Lower lobe of right lung (tissue), 2 donors: ENCODE data around the gene TXNDC15. TPM values are rescaled to one million over a fixed set of nuclear protein-coding genes. Genes with fewer than 3 reads are reported as not detected.
"Not testable (repeated sequence)": the region's sequence is repeated elsewhere in the genome, so short reads cannot be mapped to it uniquely, and the experiment has no call there.

Experiments used
- ATAC-seq, 2 donors: fragments of 200-7000 bp; cut with Tn5 transposase; one replicate each; pipeline ENCODE4 v1.9.1; 2020 to 2022; ENCODE audit warnings: mild to moderate bottlenecking in 2 of 2, moderate library complexity in 2 of 2
- DNase-seq: peaks from one replicate; pipeline ENCODE4 v3.0.0-alpha.2; 2020
- H3K27ac ChIP-seq: fragments of 200-600 bp; one replicate; pipeline ENCODE4 v1.8.0; 2022
- H3K27me3 ChIP-seq: fragments of 200-600 bp; one replicate; pipeline ENCODE4 v1.8.0; 2022; ENCODE audit warnings: low read depth
- H3K36me3 ChIP-seq: fragments of 200-600 bp; one replicate; pipeline ENCODE4 v1.8.0; 2022; ENCODE audit warnings: mild to moderate bottlenecking
- H3K4me1 ChIP-seq: fragments of 200-600 bp; one replicate; pipeline ENCODE4 v1.8.0; 2022
- H3K4me3 ChIP-seq: fragments of 200-600 bp; one replicate; pipeline ENCODE4 v1.8.0; 2022; ENCODE audit warnings: mild to moderate bottlenecking
- H3K9me3 ChIP-seq: fragments of 200-600 bp; one replicate; pipeline ENCODE4 v1.8.0; 2022
- CTCF ChIP-seq: fragments of 200-600 bp; IDR thresholded peaks from one replicate; pipeline ENCODE4 v1.8.0; 2022; ENCODE audit warnings: antibody characterized with exemption, mild to moderate bottlenecking
- intact Hi-C: fragments of 100-400 bp; cut with DNase I; formaldehyde crosslinking; loops from one replicate; pipeline ENCODE4 v1.11.0; 2022
- total RNA-seq: library from RNA; stranded (reverse); fragmentation: NEBNext Ultra II Directional; extraction: Animal tissue kit (Norgen Biotek cat#: 25700); gene quantifications from one replicate; pipeline ENCODE4 v1.2.1, GENCODE V29; 2021
- donor health status: DM: no; HTN: yes; CAD: no; lungs with severe emphysema.

TXNDC15 gene
- total RNA-seq, 1 donor from 2014 or later = 56.8 TPM

DNA sequence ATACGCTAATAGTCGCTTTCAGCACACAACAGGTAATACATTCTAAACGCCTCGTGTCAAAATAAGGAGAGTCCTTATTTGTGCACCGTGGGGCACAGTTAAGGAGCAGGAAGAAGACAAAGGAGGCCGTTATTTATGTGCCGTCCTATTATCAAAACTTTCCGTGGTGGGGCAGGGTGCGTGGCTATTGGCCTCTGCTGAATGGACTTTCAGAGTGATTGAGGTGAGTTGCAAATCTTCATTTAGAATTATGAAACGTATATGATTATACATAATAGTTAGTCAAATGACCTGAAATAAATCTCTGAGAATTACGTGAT lies 27.6 kb upstream of the TXNDC15 start:
- H3K27me3 ChIP-seq = no peaks in the 10 kb centered on the region
- H3K4me1 ChIP-seq = peaks cover 56% of the 10 kb centered on the region
- peak overlapping the region; percentile 81 for H3K4me3 ChIP-seq
- TF ChIP-seq CTCF = no peak
- DNase-seq (no peak), ATAC-seq (peak; percentile 2 to 9)
- peak overlapping the region; percentile 97 for H3K27ac ChIP-seq
- intact Hi-C loops = no loop called here
- H3K36me3 ChIP-seq = peaks cover 26% of the 10 kb centered on the region
- H3K9me3 ChIP-seq = no peaks in the 10 kb centered on the region

GRCh38 chr5:134849434-134849933 lies 24.7 kb upstream of the TXNDC15 start:
- ATAC-seq, intact Hi-C loops, DNase-seq, H3K9me3 ChIP-seq, H3K27me3 ChIP-seq, H3K4me3 ChIP-seq, H3K27ac ChIP-seq: not testable (repeated sequence)
- Histone ChIP-seq H3K4me1 (peaks cover 58% of the 10 kb centered on the region), H3K36me3 (peaks cover 43% of the 10 kb centered on the region)

DNA sequence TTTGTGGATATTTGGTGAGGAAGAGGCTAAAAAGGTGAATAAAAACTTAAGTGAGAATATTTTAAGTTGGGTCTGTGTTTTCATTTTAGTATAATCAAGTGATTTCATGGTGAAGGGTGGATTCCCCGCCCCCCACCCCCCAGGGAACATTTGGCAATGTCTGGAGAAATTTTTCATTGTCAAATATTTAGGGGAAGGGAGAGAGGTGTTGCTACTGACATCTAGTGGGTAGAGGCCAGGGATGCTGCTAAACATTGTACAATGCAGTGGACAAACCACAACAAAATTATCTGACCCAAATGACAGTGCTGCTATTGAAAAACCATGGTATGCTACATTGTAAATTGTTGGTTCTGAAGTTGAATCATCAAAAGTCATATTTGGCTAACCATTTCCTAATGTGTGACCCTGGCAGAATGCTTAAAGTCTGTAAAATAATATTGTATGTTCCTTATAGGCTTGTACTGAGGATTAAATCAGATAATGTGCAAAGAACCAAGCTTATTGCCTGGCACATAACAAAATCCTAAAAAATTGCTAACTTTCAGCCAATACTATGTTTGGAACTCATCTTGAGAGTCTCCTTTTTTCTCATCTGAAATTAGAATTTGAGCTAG lies 22.8 kb upstream of the TXNDC15 start:
- ATAC-seq (peak in 1 of 2 donors; percentile 49), DNase-seq (no peak)
- intact Hi-C loops = no loop called here
- Histone ChIP-seq H3K27ac (no peak overlapping the region), H3K9me3 (no peaks in the 10 kb centered on the region), H3K4me1 (peaks cover 49% of the 10 kb centered on the region), H3K36me3 (peaks cover 63% of the 10 kb centered on the region), H3K4me3 (no peak overlapping the region), H3K27me3 (no peaks in the 10 kb centered on the region)
- TF ChIP-seq CTCF = peak; percentile 25

- peaks cover 88% of the 10 kb centered on the region for H3K36me3 ChIP-seq
- H3K27me3 ChIP-seq, intact Hi-C loops, H3K4me3 ChIP-seq, H3K9me3 ChIP-seq, DNase-seq, ATAC-seq, H3K27ac ChIP-seq, H3K4me1 ChIP-seq: not testable (repeated sequence)
Observed at GRCh38 chr5:134856465-134856864, 17.7 kb upstream of the TXNDC15 start.

DNA sequence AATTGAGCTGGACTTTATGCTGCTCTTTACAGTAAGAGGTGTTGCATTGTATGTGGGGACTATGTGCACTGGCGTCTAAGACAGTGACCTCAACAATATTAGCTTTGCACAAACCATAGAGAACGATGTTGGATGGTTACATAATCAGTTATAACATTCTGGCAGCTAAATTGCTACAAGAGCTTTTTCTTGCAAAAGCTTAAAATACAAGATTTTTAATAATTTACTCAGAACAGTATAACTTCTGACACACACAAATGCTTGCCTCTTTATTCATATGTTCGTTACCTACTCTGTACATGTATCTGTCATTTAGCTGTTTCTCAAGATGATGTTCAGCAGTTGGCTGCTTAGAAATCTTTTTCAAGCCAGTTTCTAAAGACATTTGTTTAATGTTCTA lies 16.8 kb upstream of the TXNDC15 start:
- H3K9me3 ChIP-seq = no peaks in the 10 kb centered on the region
- H3K27me3 ChIP-seq = no peaks in the 10 kb centered on the region
- H3K36me3 ChIP-seq = peaks cover 84% of the 10 kb centered on the region
- H3K27ac ChIP-seq = no peak overlapping the region
- TF ChIP-seq CTCF = no peak
- intact Hi-C loops = no loop called here
- ATAC-seq = no peak
- no peaks in the 10 kb centered on the region for H3K4me1 ChIP-seq
- no peak for DNase-seq
- H3K4me3 ChIP-seq = no peak overlapping the region

- DNase-seq = no peak
- H3K27ac ChIP-seq = no peak overlapping the region
- no peaks in the 10 kb centered on the region for H3K9me3 ChIP-seq
- H3K36me3 ChIP-seq = peaks cover 19% of the 10 kb centered on the region
- no peaks in the 10 kb centered on the region for H3K4me1 ChIP-seq
- no peak for ATAC-seq
- H3K27me3 ChIP-seq = no peaks in the 10 kb centered on the region
- intact Hi-C loops = no loop called here
- H3K4me3 ChIP-seq = no peak overlapping the region
- no peak for TF ChIP-seq CTCF
Observed at GRCh38 chr5:134864707-134865106, 9.5 kb upstream of the TXNDC15 start.
